Endodermal cell (in vitro differentiated cells): ENCODE data around the gene TECPR1. TPM values are rescaled to one million over a fixed set of nuclear protein-coding genes. Genes with fewer than 3 reads are reported as not detected.

Experiments
- DNase-seq: peaks from one replicate; pipeline ENCODE4 v3.0.0-alpha.2; 2017
- H3K27ac ChIP-seq: 2 replicates; pipeline ENCODE4 v1.5.1; 2013; ENCODE audit warnings: mild to moderate bottlenecking, low read depth, low read length, moderate library complexity
- H3K27me3 ChIP-seq: 2 replicates; pipeline ENCODE4 v1.6.1; 2013; ENCODE audit warnings: mild to moderate bottlenecking, low read length, moderate library complexity; ENCODE audit not compliant: insufficient read depth, control insufficient read depth, poor library complexity, severe bottlenecking
- H3K36me3 ChIP-seq: 2 replicates; pipeline ENCODE4 v1.7.0; 2013; ENCODE audit warnings: mild to moderate bottlenecking, low read length, moderate library complexity; ENCODE audit not compliant: control insufficient read depth, insufficient read depth
- H3K4me1 ChIP-seq: one replicate; pipeline ENCODE4 v1.7.0; 2013; ENCODE audit warnings: low read length; ENCODE audit not compliant: control insufficient read depth, insufficient read depth
- H3K4me3 ChIP-seq: 2 replicates; pipeline ENCODE4 v1.5.1; 2013; ENCODE audit warnings: mild to moderate bottlenecking, low read length, moderate library complexity
- H3K9ac ChIP-seq: 2 replicates; pipeline ENCODE4 v1.6.1; 2013; ENCODE audit warnings: mild to moderate bottlenecking, low read length, moderate library complexity; ENCODE audit not compliant: poor library complexity, severe bottlenecking; ENCODE audit errors: extremely low read depth
- H3K9me3 ChIP-seq: 2 replicates; pipeline ENCODE4 v1.6.1; 2013; ENCODE audit warnings: mild to moderate bottlenecking, low read length, moderate library complexity; ENCODE audit not compliant: control insufficient read depth
- H3K27ac Mint-ChIP-seq: 2 replicates; pipeline ENCODE4 v1.8.0; 2020; ENCODE audit warnings: mixed read lengths
- H3K27me3 Mint-ChIP-seq: 2 replicates; pipeline ENCODE4 v1.8.0; 2021; ENCODE audit warnings: mild to moderate bottlenecking, mixed read lengths; ENCODE audit not compliant: insufficient read depth
- H3K36me3 Mint-ChIP-seq: 2 replicates; pipeline ENCODE4 v1.8.0; 2020; ENCODE audit warnings: low read depth, mixed read lengths
- H3K4me1 Mint-ChIP-seq: 2 replicates; pipeline ENCODE4 v1.8.0; 2020; ENCODE audit warnings: mixed read lengths
- H3K4me3 Mint-ChIP-seq: 2 replicates; pipeline ENCODE4 v1.8.0; 2020; ENCODE audit warnings: mild to moderate bottlenecking, moderate library complexity, mixed read lengths
- H3K9me3 Mint-ChIP-seq: 2 replicates; pipeline ENCODE4 v1.8.0; 2020; ENCODE audit warnings: mild to moderate bottlenecking, mixed read lengths
- WGBS, 2 experiments: methylation state at CpG; one replicate each; pipeline versions ENCODE4 v1.1.5 to v1.1.7; 2013; ENCODE audit warnings: missing lambda C conversion rate in 2 of 2, mixed read lengths in 1 of 2; ENCODE audit not compliant: insufficient coverage in 1 of 2, insufficient read length in 1 of 2; 5-methylcytosine and 5-hydroxymethylcytosine counted together
- total RNA-seq, 2 donors: library from RNA; stranded (reverse); fragmentation: NEBNext Ultra II Directional in 1 of 2; extraction: Animal tissue kit (Norgen Biotek cat#: 25700) in 1 of 2; gene quantifications; 2 replicates in 1 of 2; 3 replicates in 1 of 2; pipeline ENCODE4 v1.2.1, GENCODE V29; 2021
- TF ChIP-seq, protein P1 (sequence below): fragments of 200-600 bp; sonication (generic); conservative IDR thresholded peaks from 2 replicates; pipeline ENCODE4 v1.5.0; 2021; ENCODE audit warnings: antibody characterized with exemption, mild to moderate bottlenecking

Gene TECPR1
- total RNA-seq, 2 donors from 2014 or later, result 27.2 to 32.0 TPM

DNA sequence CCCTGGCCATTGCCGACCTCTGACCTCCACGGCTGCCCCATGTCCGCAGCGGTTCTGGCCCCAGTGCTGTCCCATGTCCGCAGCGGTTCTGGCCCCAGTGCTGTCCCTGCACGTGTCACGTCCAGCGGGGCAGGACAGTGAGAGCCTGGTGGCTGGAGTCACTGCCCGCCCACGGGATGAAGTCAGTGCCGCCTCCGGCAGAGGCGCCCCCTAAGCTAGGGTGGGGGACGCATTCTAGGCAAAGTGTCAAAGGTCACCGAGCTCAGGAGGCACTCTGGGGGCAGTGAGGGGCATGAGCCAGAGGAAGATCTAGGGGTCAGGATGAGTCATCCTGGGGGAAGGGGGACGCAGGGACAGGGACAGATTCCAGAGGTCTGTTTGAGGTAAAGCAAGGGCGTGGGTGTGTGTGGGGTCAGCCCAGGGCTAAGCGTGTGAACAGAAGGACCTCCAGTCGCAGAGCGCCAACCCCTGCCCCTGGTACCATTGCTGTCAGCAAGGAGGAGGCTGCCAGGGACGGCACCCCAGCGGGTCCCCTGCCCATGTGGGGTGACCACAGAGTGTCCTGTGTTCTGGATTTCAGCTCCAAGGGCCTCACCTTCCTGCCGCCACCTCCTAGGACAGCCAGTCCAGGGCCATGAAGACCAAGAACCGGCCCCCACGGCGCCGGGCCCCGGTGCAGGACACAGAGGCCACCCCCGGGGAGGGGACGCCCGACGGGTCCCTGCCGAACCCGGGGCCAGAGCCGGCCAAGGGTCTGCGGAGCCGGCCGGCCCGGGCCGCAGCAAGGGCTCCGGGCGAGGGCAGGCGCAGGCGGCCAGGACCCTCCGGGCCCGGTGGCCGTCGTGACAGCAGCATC, 40.1 kb downstream of the TECPR1 start:
- no peaks in the 10 kb centered on the region for H3K9me3 Mint-ChIP-seq
- no peaks in the 10 kb centered on the region for H3K4me1 Mint-ChIP-seq
- H3K9ac ChIP-seq, result no peak overlapping the region
- H3K4me3 Mint-ChIP-seq, result peak overlapping the region; percentile 52
- DNase-seq, result peak; percentile 60
- H3K9me3 ChIP-seq, result no peaks in the 10 kb centered on the region
- no peaks in the 10 kb centered on the region for H3K4me1 ChIP-seq
- no peak overlapping the region for H3K4me3 ChIP-seq
- 89 to 90% methylated on average over 18 to 49 of the region's 49 CpGs for WGBS, 2 experiments
- no peak overlapping the region for H3K27ac ChIP-seq
- no peak overlapping the region for H3K27ac Mint-ChIP-seq
- H3K36me3 ChIP-seq, result peaks cover 2% of the 10 kb centered on the region
- TF ChIP-seq, protein P1, sequence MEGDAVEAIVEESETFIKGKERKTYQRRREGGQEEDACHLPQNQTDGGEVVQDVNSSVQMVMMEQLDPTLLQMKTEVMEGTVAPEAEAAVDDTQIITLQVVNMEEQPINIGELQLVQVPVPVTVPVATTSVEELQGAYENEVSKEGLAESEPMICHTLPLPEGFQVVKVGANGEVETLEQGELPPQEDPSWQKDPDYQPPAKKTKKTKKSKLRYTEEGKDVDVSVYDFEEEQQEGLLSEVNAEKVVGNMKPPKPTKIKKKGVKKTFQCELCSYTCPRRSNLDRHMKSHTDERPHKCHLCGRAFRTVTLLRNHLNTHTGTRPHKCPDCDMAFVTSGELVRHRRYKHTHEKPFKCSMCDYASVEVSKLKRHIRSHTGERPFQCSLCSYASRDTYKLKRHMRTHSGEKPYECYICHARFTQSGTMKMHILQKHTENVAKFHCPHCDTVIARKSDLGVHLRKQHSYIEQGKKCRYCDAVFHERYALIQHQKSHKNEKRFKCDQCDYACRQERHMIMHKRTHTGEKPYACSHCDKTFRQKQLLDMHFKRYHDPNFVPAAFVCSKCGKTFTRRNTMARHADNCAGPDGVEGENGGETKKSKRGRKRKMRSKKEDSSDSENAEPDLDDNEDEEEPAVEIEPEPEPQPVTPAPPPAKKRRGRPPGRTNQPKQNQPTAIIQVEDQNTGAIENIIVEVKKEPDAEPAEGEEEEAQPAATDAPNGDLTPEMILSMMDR, result no peak
- peaks cover 2% of the 10 kb centered on the region for H3K27me3 Mint-ChIP-seq
- no peaks in the 10 kb centered on the region for H3K27me3 ChIP-seq
- peaks cover 7% of the 10 kb centered on the region for H3K36me3 Mint-ChIP-seq

DNA sequence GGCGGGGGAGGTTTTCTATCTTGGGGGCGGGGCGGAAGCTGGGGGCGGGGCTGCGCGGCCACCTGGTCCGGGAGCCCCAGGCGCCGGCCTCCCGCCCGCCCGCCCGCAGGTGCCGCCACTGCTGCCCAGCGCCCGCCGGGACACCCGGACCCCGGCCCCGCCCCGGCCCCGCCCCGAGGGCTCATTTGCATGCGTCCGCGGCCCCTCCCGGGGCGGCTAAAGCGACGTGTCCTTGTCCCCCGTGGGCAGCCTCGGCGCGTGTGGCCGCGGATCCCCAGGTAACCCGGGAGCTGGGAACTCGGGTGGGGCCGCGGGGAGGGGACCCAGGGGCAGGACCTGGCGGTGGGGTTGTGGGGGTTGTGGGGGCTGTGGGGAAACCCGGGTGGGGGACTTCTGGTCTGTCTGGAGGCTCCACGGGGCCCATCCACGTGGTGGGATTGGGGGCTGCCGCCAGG, 40.8 kb downstream of the TECPR1 start, which contains the start of gene BHLHA15:
BHLHA15 (plus strand) TSS at position 219 of the 455 bp plus-strand sequence. CDS start 871 bp downstream, outside the sequence.
- peaks cover 6% of the 10 kb centered on the region for H3K36me3 ChIP-seq
- no peaks in the 10 kb centered on the region for H3K27me3 ChIP-seq
- no peaks in the 10 kb centered on the region for H3K9me3 Mint-ChIP-seq
- peaks cover 2% of the 10 kb centered on the region for H3K27me3 Mint-ChIP-seq
- TF ChIP-seq, protein P1, result no peak
- H3K9me3 ChIP-seq, result no peaks in the 10 kb centered on the region
- H3K4me3 ChIP-seq, result no peak within 1 kb of the TSS
- no peak within 1 kb of the TSS for H3K9ac ChIP-seq
- H3K36me3 Mint-ChIP-seq, result peaks cover 7% of the 10 kb centered on the region
- no peak within 1 kb of the TSS for H3K27ac Mint-ChIP-seq
- no peaks in the 10 kb centered on the region for H3K4me1 Mint-ChIP-seq
- peak; percentile 81 for DNase-seq
- H3K4me3 Mint-ChIP-seq, result peak within 1 kb of the TSS; percentile 52
- WGBS, 2 experiments, result 5 to 35% methylated on average over 4 to 40 of the region's 45 CpGs
- H3K4me1 ChIP-seq, result no peaks in the 10 kb centered on the region
- no peak within 1 kb of the TSS for H3K27ac ChIP-seq

DNA sequence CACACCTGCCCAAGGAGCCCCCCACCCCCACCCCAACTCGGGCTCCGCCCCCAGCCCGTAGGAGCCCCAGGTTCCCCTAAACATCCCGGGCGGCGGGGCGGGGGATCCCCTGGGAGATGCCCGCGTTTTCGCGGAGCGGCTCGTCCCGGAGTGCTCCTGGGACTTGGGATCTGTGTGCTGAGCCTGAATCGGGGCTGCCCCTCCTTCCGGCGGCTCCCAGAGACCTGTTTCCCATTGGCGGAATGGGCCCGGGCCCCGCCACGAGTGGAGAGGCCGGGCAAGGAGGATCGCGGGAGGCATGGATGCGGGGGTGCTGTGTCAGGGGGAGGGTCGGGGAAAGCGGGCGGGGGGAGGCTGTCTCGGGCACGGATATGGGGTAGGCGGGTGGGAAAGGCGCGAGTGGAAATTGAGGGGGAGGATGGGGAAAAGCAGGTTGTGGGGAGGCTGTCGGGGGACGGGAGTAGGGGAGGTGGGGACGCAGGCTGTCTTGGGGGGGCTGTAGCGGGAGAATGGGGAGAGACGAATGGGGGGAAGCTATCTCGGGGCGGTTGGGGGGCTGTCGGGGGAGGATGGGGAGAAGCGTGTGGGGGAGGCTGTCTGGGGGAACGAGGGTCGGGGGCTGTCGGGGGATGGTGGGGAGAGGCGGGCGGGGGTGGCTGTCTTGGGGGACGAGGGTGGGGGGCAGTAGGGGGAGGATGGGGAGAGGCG, 41.4 kb downstream of the TECPR1 start:
- Mint-ChIP-seq H3K9me3 (no peaks in the 10 kb centered on the region), H3K4me3 (peak overlapping the region; percentile 51), H3K27ac (no peak overlapping the region), H3K27me3 (peaks cover 2% of the 10 kb centered on the region), H3K4me1 (no peaks in the 10 kb centered on the region), H3K36me3 (peaks cover 12% of the 10 kb centered on the region)
- Histone ChIP-seq H3K4me3 (no peak overlapping the region), H3K9ac (no peak overlapping the region), H3K27ac (no peak overlapping the region), H3K9me3 (no peaks in the 10 kb centered on the region), H3K36me3 (peaks cover 11% of the 10 kb centered on the region), H3K27me3 (no peaks in the 10 kb centered on the region), H3K4me1 (no peaks in the 10 kb centered on the region)
- TF ChIP-seq, protein P1, result no peak
- WGBS, 2 experiments, result 14% methylated on average over 34 of the region's 49 CpGs; no CpG with 5 or more reads in 1 of the 2 experiments
- DNase-seq, result peak; percentile 85
